GM12875 (cell line): Measurements from ENCODE around the gene CREB5.

Source experiments
- H3K4me3 ChIP-seq: one replicate; pipeline ENCODE4 v1.5.1; 2011; ENCODE audit warnings: low read depth, low read length, control low read depth
- TF ChIP-seq, protein P1 (sequence below): IDR thresholded peaks from 2 replicates; pipeline ENCODE4 v1.5.1; 2011; ENCODE audit warnings: low read depth, mild to moderate bottlenecking, control low read depth, inconsistent platforms, low read length, moderate library complexity, borderline replicate concordance; ENCODE audit not compliant: insufficient read depth

The CREB5 gene

DNA sequence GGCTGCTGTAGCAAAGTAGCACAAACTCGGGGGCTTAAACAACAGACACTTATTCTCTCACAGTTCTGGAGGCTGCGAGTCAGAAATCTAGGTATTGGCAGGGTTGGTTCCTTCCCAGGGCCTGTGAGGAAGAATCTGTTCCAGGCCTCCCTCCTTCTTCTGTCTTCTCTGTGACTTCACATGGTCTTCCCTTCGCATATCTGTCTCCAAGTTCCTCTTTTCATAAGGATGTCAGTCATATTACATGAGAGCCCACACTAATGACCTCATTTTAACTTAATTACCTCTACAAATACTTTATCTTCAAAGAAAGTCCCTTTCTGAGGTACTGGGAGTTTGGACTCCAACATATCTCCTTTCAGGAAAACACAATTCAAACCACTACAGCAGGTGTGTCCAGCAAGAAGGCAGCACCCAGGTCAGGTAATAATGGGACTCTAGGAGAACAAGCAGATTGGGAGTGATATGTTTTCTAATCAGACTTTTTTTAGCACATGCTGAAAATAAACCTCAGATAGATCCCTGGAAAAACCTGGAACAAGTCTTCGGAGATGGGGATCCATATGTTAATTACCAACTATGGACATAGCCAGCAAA lies 11.7 kb downstream of the CREB5 start:
- H3K4me3 ChIP-seq: no peak overlapping the region
- TF ChIP-seq, protein P1, sequence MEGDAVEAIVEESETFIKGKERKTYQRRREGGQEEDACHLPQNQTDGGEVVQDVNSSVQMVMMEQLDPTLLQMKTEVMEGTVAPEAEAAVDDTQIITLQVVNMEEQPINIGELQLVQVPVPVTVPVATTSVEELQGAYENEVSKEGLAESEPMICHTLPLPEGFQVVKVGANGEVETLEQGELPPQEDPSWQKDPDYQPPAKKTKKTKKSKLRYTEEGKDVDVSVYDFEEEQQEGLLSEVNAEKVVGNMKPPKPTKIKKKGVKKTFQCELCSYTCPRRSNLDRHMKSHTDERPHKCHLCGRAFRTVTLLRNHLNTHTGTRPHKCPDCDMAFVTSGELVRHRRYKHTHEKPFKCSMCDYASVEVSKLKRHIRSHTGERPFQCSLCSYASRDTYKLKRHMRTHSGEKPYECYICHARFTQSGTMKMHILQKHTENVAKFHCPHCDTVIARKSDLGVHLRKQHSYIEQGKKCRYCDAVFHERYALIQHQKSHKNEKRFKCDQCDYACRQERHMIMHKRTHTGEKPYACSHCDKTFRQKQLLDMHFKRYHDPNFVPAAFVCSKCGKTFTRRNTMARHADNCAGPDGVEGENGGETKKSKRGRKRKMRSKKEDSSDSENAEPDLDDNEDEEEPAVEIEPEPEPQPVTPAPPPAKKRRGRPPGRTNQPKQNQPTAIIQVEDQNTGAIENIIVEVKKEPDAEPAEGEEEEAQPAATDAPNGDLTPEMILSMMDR: no peak

DNA sequence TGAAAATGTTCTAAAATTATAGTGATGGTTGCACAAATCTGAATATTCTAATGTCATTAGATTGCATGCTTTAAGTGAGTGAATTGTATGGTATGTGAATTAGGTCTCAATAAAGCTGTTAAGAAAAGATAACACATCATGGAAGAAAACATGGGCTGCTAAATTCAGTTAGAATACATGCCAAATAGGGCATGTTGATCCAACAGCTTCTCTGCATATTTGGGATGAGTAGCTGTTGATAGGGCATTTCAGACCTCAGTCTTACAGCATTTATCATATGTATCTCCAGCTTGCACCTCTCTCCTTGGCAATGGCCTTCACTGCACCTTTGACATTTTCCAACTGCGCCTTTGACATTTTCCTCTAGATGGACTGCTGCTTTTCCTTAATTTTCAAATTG lies 13.2 kb downstream of the CREB5 start:
- no peak overlapping the region for H3K4me3 ChIP-seq
- TF ChIP-seq, protein P1: no peak

DNA sequence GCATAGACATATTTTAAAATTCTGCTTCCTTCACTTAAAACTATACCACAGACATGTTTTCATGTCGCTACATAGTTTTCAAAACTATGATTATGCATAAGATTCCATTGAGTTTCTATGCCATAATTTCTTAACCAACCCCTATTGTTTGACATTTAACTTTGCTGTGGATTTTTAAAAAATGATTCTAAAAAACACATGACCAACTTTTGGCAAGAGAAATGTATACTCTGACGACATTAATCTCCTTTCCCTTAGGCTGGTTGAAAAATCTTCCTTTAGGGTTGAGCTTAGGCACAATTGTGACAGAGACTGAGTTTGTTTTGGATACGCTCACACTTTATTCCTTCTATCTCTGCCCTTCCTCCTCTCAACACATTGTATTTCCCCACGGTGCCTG lies 14.9 kb downstream of the CREB5 start:
- TF ChIP-seq, protein P1: no peak
- H3K4me3 ChIP-seq: no peak overlapping the region

DNA sequence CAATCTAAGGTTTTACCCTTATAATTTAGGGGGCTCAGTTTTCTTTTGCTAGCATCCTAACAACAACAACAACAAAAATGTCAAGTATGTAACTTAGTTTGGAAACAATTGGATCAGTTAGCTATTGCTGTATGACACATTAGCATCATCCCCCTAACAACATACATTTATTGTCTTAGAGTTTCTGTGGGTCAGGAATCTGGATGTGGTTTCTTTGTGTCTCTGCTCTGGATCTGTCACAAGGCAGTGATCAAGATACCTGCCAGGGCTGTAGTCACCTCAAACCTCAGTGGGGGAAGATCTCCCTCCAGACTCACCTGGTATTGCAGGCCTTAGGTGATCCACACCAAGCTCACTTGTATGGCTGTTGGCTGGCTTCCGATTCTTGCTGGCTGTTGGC lies 18.3 kb downstream of the CREB5 start:
- no peak overlapping the region for H3K4me3 ChIP-seq
- TF ChIP-seq, protein P1: no peak

DNA sequence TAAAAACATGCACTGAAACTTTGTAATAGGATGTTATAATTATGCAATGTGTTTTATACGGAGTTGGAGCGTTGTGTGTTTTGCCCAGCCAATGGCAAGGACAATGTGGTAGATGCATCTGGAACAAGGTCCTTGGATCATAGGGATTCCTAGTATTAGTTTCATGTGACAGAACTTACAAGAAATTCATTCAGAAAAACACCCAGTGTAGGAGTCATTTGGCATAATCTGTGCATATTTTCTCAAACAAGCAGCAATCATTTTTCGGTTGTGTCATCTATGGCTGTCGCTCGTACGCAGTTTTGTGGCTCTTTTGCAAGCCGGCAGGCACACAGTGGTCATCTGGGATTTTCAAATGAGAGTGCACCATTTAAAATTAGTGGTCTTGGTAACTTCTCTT lies 19.8 kb downstream of the CREB5 start:
- no peak overlapping the region for H3K4me3 ChIP-seq
- TF ChIP-seq, protein P1: no peak

DNA sequence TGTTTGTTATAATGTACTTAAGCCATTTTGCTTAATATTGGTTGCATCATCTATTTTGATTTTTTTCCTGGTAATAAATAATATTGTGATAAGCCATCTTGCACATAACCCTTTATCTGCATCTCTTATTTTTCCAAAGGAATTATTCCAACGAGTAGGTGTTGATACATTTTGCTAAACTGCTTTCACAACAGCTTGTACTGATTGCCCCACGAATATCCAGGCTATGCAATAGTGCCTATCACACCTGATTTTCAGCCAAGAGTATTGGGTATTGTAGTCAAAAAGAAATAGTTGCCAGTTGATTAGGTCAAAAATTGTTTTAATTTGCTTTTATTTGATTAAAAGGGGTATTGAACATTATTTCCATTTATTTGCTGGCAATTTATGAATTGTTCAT lies 20.7 kb downstream of the CREB5 start:
- TF ChIP-seq, protein P1: no peak
- no peak overlapping the region for H3K4me3 ChIP-seq

DNA sequence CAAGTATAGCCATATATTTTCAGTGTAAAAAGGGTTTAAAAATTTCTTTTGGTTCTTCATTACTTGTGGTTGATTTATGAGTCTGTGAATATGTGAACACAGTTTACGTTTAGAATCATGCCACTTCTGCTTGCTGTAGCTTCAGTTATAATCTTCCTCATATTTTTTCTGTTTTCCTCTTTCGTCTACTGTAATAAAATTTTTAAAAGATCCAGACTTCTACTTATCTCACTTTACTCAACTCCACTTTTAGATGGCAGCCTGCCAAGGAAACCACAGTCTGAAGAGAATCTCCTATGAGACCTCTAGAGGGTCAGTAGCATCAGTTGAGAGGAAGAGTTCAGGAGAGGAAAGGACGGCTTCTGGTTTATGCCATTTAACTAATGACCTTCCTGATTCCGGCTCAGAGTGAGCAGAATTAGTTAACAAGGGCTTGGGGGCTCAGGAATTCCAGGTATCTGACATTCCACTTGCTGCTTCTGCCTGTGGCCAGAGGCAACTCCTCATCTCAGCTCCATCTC lies 21.4 kb downstream of the CREB5 start:
- no peak overlapping the region for H3K4me3 ChIP-seq
- TF ChIP-seq, protein P1: no peak
